ENCODE measurements around the gene SUSD6. TPM values are rescaled to one million over a fixed set of nuclear protein-coding genes. Genes with fewer than 3 reads are reported as not detected.
"Not testable (repeated sequence)": the region's sequence is repeated elsewhere in the genome, so short reads cannot be mapped to it uniquely, and the experiment has no call there.

SUSD6 gene
- total RNA-seq, 1 donor from 2014 or later, result 67.1 TPM

DNA sequence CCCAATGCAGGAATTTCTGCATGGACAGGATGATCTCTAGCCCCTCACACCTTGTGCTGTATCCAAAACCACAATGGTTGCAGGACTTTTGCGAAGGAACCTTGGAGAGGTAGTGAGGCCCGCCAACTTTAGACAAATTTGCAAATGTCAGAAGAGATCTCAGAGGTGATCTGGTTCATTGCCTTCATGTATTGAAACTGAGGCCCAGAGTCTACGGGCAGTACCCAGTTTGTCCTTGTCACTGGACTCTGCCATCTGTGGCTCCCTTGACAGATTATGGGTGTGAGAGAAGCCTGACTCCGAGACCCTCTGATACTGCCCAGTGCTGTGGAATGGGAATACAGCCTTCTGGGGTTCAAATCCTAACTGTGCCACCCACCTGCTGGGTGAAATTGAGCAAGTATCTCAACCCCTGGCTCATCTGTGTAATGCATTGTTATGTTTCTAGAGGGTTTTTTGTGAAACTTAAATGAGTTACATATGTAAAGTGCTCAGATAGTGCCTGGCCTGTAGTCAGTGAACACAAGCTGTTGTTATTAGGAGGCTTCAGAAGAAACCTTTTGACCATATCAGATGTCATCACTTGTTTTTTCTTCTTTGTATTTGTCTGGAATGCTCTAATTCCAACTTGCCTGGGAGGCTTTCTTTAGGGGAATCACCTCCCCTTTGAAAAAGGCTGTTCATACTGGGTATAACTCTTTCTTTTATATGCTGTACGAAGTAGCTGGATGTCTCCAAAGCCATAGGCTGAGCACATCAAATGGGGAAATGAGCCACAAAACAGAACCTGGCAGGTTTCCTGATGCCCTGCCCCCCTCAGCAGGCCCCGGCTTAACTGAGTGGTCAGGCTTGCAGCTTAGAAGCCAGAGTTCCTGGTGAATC lies 84.2 kb downstream of the SUSD6 start:
- ChIA-PET POLR2A (interaction anchor here (0.7 to 1.5 kb wide), 4 partner anchors 9 to 84 kb away, joined by 3 to 9 read pairs (median 4); partner anchors contain the start of gene SUSD6), CTCF (no interaction called here)
- peaks cover 17% of the 10 kb centered on the region for H3K36me3 Mint-ChIP-seq (ENCODE audit: low read depth)
- H3K4me3 Mint-ChIP-seq, result peak overlapping the region; percentile 30
- ATAC-seq (ENCODE audit: low read depth) (peak; percentile 45), DNase-seq (no peak)
- H3K9me3 Mint-ChIP-seq, result no peaks in the 10 kb centered on the region
- H3K4me1 Mint-ChIP-seq, result peaks cover 90% of the 10 kb centered on the region
- H3K27me3 Mint-ChIP-seq, result no peaks in the 10 kb centered on the region
- peak overlapping the region; percentile 85 for H3K27ac Mint-ChIP-seq
- TF ChIP-seq, protein P1, sequence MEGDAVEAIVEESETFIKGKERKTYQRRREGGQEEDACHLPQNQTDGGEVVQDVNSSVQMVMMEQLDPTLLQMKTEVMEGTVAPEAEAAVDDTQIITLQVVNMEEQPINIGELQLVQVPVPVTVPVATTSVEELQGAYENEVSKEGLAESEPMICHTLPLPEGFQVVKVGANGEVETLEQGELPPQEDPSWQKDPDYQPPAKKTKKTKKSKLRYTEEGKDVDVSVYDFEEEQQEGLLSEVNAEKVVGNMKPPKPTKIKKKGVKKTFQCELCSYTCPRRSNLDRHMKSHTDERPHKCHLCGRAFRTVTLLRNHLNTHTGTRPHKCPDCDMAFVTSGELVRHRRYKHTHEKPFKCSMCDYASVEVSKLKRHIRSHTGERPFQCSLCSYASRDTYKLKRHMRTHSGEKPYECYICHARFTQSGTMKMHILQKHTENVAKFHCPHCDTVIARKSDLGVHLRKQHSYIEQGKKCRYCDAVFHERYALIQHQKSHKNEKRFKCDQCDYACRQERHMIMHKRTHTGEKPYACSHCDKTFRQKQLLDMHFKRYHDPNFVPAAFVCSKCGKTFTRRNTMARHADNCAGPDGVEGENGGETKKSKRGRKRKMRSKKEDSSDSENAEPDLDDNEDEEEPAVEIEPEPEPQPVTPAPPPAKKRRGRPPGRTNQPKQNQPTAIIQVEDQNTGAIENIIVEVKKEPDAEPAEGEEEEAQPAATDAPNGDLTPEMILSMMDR (IDR thresholded peaks at IDR 0.05), result no peak
- intact Hi-C loops (cut with micrococcal nuclease), result loop anchor here (2.0 kb wide), 1 partner anchor 81 kb away; no protein-coding TSS in a partner anchor

GRCh38 chr14:69696204-69696527 lies 84.8 kb downstream of the SUSD6 start:
- peaks cover 95% of the 10 kb centered on the region for H3K4me1 Mint-ChIP-seq
- no peaks in the 10 kb centered on the region for H3K27me3 Mint-ChIP-seq
- ChIA-PET CTCF (no interaction called here), POLR2A (interaction anchor here (0.7 to 1.4 kb wide), 3 partner anchors 9 to 85 kb away, joined by 3 to 4 read pairs (median 3); partner anchors contain the start of gene SUSD6)
- intact Hi-C loops (cut with micrococcal nuclease), result no loop called here
- DNase-seq (no peak), ATAC-seq (ENCODE audit: low read depth) (no peak)
- peak overlapping the region; percentile 85 for H3K27ac Mint-ChIP-seq
- H3K9me3 Mint-ChIP-seq, result no peaks in the 10 kb centered on the region
- H3K4me3 Mint-ChIP-seq, result peak overlapping the region; percentile 30
- TF ChIP-seq, protein P1 (IDR thresholded peaks at IDR 0.05), result no peak
- peaks cover 11% of the 10 kb centered on the region for H3K36me3 Mint-ChIP-seq (ENCODE audit: low read depth)

GRCh38 chr14:69696633-69697557 lies 85.5 kb downstream of the SUSD6 start:
- H3K27me3 Mint-ChIP-seq, result no peaks in the 10 kb centered on the region
- no peaks in the 10 kb centered on the region for H3K9me3 Mint-ChIP-seq
- intact Hi-C loops (cut with micrococcal nuclease), result no loop called here
- POLR2A ChIA-PET, result no interaction called here
- H3K27ac Mint-ChIP-seq, result peak overlapping the region; percentile 57
- DNase-seq, result no peak
- peak overlapping the region; percentile 17 for H3K4me3 Mint-ChIP-seq
- ATAC-seq (ENCODE audit: low read depth), result no peak
- CTCF ChIA-PET, result no interaction called here
- TF ChIP-seq, protein P1 (IDR thresholded peaks at IDR 0.05), result no peak
- peaks cover 96% of the 10 kb centered on the region for H3K4me1 Mint-ChIP-seq
- peaks cover 6% of the 10 kb centered on the region for H3K36me3 Mint-ChIP-seq (ENCODE audit: low read depth)

GRCh38 chr14:69698572-69698971 lies 87.2 kb downstream of the SUSD6 start:
- ChIA-PET CTCF (no interaction called here), POLR2A (interaction anchor here (1.5 kb wide), 1 partner anchor 10 kb away, joined by 4 read pairs; no protein-coding TSS in a partner anchor)
- ATAC-seq (ENCODE audit: low read depth) (no peak), DNase-seq (no peak)
- Mint-ChIP-seq H3K27ac (no peak overlapping the region), H3K36me3 (ENCODE audit: low read depth) (peaks cover 3% of the 10 kb centered on the region), H3K4me3 (no peak overlapping the region), H3K4me1 (peaks cover 96% of the 10 kb centered on the region), H3K9me3 (no peaks in the 10 kb centered on the region), H3K27me3 (no peaks in the 10 kb centered on the region)
- TF ChIP-seq, protein P1 (IDR thresholded peaks at IDR 0.05), result no peak
- intact Hi-C loops (cut with micrococcal nuclease), result no loop called here

DNA sequence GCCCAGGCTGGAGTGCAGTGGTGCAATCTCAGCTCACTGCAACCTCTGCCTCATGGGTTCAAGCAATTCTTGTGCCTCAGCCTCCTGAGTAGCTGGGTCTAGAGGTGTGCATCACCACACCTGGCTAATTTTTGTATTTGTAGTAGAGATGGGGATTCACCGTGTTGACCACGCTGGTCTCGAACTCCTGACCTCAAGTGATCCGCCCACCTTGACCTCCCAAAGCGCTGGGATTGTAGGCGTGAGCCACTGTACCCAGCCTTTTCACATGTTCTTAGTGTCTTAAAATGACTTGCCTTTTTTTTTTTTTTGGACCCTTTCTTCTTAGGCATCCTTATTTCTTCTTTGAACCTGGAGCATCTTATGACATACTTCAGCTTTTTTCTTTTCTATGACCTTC lies 87.8 kb downstream of the SUSD6 start:
- H3K4me1 Mint-ChIP-seq, result peaks cover 96% of the 10 kb centered on the region
- ATAC-seq (ENCODE audit: low read depth); H3K27me3 Mint-ChIP-seq; CTCF ChIA-PET; DNase-seq; H3K4me3 Mint-ChIP-seq; H3K36me3 Mint-ChIP-seq (ENCODE audit: low read depth); H3K27ac Mint-ChIP-seq; H3K9me3 Mint-ChIP-seq; intact Hi-C loops (cut with micrococcal nuclease): not testable (repeated sequence)
- POLR2A ChIA-PET, result interaction anchor here (0.6 to 1.5 kb wide), 3 partner anchors 9 to 855 kb away, joined by 4 to 9 read pairs (median 5); no protein-coding TSS in a partner anchor
